PFSK-1 (cell line): ENCODE results near the gene GABPB2.

ENCODE experiments used
- FOXP2 ChIP-seq: optimal IDR thresholded peaks from 2 replicates; pipeline ENCODE3; 2011; ENCODE audit warnings: borderline replicate concordance, control low read depth, inconsistent platforms; ENCODE audit not compliant: insufficient read depth; ENCODE audit errors: extremely low read length, extremely low read depth
- POLR2AphosphoS5 ChIP-seq: IDR thresholded peaks from 2 replicates; pipeline ENCODE4 v1.6.1; 2012; ENCODE audit warnings: low read depth, mild to moderate bottlenecking, control low read depth, low read length, moderate library complexity
- SIN3A ChIP-seq: IDR thresholded peaks from 2 replicates; pipeline ENCODE4 v1.6.1; 2012; ENCODE audit warnings: mild to moderate bottlenecking, low read length, moderate library complexity, borderline replicate concordance; ENCODE audit not compliant: insufficient read depth
- TAF1 ChIP-seq: IDR thresholded peaks from 2 replicates; pipeline ENCODE4 v1.6.1; 2012; ENCODE audit warnings: low read length, control low read depth, borderline replicate concordance; ENCODE audit not compliant: insufficient read depth
- TF ChIP-seq, protein P1 (sequence below), 2 experiments: IDR thresholded peaks; 2 replicates each; pipeline versions ENCODE4 v1.6.1 to v1.8.0; 2011 to 2012; ENCODE audit warnings: low read depth in 2 of 2, low read length in 2 of 2, control low read depth in 1 of 2, inconsistent platforms in 1 of 2, mild to moderate bottlenecking in 1 of 2, moderate library complexity in 1 of 2; ENCODE audit not compliant: insufficient read depth in 1 of 2

DNA sequence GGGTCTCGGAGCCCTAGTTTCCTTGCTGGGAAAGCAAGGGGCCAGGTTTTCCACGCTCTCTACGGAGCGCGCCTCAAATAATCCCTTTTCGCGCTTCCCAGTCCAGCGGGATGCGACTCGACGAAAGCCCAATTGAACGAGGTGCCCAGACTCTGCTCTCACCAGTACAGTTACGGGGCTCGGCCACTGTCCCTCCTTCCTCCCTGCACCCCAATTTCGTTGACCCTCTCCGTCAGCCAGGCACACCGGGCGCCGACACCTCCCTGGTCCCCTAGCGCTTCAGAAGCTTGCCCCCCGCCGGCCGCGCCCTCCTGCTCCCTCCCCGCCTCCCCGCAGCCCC is 75.5 kb downstream of the GABPB2 start:
- TF ChIP-seq FOXP2 (no peak), SIN3A (no peak), TAF1 (no peak), POLR2AphosphoS5 (no peak)
- TF ChIP-seq, protein P1, sequence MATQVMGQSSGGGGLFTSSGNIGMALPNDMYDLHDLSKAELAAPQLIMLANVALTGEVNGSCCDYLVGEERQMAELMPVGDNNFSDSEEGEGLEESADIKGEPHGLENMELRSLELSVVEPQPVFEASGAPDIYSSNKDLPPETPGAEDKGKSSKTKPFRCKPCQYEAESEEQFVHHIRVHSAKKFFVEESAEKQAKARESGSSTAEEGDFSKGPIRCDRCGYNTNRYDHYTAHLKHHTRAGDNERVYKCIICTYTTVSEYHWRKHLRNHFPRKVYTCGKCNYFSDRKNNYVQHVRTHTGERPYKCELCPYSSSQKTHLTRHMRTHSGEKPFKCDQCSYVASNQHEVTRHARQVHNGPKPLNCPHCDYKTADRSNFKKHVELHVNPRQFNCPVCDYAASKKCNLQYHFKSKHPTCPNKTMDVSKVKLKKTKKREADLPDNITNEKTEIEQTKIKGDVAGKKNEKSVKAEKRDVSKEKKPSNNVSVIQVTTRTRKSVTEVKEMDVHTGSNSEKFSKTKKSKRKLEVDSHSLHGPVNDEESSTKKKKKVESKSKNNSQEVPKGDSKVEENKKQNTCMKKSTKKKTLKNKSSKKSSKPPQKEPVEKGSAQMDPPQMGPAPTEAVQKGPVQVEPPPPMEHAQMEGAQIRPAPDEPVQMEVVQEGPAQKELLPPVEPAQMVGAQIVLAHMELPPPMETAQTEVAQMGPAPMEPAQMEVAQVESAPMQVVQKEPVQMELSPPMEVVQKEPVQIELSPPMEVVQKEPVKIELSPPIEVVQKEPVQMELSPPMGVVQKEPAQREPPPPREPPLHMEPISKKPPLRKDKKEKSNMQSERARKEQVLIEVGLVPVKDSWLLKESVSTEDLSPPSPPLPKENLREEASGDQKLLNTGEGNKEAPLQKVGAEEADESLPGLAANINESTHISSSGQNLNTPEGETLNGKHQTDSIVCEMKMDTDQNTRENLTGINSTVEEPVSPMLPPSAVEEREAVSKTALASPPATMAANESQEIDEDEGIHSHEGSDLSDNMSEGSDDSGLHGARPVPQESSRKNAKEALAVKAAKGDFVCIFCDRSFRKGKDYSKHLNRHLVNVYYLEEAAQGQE (IDR thresholded peaks at IDR 0.05; ENCODE audit: insufficient read depth in 1 of 2, low read depth in 2 of 2, low read length in 2 of 2): no peak
